Left ventricle myocardium superior (tissue), 1 donor: ENCODE results near the gene KCNK16. TPM values are rescaled to one million over a fixed set of nuclear protein-coding genes. Genes with fewer than 3 reads are reported as not detected.

Experiments used
- ATAC-seq: fragments of 200-7000 bp; cut with Tn5 transposase; one replicate; pipeline ENCODE4 v1.9.1; 2020; ENCODE audit warnings: mild to moderate bottlenecking, moderate library complexity
- DNase-seq: peaks from one replicate; pipeline ENCODE4 v3.0.0-alpha.2; 2020
- intact Hi-C: fragments of 100-400 bp; cut with micrococcal nuclease; formaldehyde crosslinking; loops from one replicate; pipeline ENCODE4 v1.11.0; 2022
- long read RNA-seq: library from polyadenylated mRNA; unstranded; transcript quantifications from one replicate; pipeline ENCODE4 v2.0.0, GENCODE V29; 2021
- total RNA-seq: library from RNA; stranded (reverse); fragmentation: NEBNext Ultra II Directional; extraction: Animal tissue kit (Norgen Biotek cat#: 25700); gene quantifications from one replicate; pipeline ENCODE4 v1.2.1, GENCODE V29; 2021
- donor health status: DM: no; HTN: yes; CAD: no; lungs with severe emphysema.

The KCNK16 gene
- not detected for total RNA-seq
- long read RNA-seq, result 0 reads

DNA sequence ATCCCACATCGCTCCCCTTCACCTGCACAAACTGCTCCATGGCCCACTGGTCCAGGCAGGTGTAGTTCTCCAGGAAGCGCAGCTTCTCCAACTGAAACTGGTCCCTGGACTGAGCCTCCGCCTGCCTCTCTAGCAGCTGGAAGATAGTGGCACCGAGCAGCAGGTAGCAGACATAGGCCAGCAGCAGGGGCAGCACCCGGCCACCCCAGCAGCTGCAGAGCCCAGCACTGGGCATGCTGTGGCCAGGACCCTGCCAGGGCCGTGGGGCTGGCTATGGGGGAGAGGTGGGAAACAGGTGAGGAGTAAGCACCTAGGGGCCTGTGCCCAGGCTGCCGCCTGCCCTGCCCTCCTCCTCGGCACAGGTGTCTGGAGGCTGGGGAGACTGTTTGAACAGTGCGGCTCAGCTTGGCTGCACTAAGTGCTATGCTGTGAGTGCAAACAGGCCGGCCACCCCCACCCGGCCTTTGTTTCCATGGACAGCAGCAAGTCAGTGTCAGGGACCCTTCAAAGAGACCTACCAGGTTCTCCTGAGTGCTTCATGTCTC, at the start of gene KCNK16:
Gene KCNK16 (minus strand): TSS at position 397 of the 545 bp plus-strand sequence. CDS start 162 bp downstream, at position 235.
- no peak for ATAC-seq
- intact Hi-C loops, result no loop called here
- DNase-seq, result no peak

DNA sequence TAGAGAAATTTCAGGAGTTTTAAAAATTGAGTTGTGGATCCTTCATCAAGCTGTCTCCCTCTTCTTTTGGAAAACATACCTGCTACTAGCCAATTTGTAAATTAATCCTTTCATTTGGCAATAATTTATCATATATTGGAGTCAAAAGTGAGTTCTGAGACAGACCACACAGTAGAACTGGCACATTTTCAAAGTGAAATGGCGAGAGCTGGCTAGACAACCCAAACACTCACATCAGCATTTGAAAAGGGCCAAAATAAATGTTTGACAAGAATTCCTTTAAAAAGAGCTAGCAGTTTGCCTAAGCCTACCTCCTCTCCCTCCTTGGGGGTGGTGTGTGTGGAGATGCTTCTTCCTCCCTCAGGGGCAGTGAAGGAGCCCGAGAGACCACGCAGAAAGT, 47.9 kb upstream of the KCNK16 start:
- intact Hi-C loops, result no loop called here

DNA sequence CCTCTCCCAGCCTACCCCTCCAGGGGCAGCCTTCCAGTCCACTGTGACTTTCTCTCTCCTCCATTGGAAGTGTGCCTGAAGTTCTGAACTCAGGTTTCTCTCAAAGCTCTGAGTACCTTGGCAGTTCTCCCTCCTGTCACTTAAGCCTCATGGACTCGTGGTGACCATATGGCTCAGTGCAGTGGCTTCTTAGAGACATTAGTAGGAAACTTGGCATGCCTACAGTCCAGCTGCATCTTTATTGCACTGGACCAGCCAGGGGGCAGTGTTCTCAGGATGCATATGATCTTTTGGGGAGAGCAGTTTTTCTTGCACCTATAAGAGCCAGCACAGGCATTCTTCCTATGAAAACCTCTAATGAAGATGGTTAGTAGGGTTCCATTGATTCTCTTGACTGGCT, 47.5 kb upstream of the KCNK16 start:
- peak; percentile 31 for ATAC-seq
- intact Hi-C loops, result no loop called here
- DNase-seq, result no peak

More for the DNA sequence above, 47.9 kb upstream of the KCNK16 start:
- ATAC-seq (no peak), DNase-seq (no peak)

DNA sequence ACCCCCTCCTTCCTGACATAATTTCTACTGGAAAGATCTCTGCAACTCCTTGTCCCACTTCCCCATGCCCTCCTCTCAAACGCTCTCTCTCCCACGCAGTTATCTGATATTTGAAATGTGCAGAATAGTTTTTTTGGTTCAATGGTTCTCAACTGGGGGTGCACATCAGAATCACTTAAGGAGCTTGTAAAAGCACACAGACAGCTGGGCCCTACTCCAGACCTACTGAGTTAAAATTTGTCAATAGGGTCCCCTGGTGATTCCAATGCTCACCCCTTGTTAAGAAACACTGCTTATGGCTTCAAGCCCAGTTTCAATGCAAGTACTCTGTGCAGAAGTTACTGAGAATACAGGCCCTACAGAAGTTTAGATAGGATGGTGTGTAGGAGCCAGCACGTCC, 45.2 kb upstream of the KCNK16 start:
- no peak for ATAC-seq
- no peak for DNase-seq
- intact Hi-C loops, result no loop called here

DNA sequence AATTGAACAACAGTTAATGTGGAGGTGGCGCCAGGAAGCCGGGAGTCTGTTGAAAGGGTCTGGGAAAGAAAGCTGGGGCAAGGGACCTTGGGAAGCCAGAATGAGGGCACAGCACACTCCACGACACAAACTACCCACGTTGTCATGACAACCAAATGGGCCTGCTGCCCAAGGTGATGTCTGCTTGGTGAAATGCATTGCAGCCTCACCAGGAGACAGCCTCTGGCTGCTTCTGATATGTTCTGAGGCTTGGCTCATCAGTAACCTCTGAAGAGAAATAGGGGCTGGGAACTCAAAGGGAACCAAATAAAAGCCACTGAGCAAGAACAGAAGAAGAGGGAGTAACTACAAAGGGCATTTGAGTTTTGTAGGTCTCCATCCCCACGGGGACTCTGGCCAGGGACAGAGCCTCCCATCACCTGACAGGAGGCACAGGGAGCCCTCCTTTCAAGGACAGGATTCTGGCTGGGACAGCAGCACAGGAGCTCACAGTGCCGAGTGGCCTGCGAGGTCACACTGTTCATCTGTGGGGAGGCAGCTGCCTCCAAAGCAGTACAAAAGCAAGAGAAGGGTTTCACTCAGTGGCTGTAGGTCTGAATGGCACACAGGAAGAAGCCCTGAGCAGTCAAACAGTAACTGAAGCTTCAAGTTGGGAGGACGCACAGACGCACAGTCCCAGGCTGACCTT, 44.6 kb upstream of the KCNK16 start:
- DNase-seq, result no peak
- intact Hi-C loops, result no loop called here
- no peak for ATAC-seq

DNA sequence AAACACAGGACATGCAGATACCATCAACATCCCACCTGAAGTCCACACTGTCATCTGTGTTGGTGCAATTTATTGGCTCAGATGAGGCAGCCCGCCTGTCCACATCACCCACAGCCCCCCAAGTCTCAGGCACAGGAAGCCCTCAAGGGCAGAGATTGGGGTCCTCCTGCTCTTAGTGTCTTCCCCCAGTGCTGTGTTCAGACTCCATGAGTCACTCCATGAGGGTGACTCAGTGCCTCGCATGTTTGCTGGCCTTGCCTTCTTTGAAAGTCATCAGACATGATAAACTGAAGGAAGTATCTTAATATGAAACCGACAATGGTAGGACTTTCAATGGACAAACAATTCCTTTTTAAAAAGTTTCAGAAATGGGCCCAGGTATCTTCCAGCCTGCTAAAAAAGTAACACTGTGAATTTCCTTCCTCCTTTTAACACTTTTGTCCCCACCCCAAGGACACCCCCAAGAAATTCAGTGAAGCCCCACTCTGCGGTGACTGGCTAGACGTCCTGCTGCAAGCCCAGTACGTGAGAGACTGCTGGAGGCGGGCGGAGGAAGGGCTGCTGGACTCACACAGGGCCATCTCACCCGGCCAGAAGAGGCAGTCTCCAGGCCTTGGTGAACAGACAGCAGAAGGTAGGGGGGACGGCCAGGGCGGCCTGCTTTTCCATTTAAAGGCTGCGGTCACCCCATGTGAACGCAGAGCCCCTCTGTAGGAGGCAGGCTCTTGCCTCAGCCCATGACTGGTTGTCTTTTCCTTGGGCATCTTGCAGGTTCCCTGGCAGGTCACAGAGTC, 43.0 kb upstream of the KCNK16 start:
- ATAC-seq, result no peak
- intact Hi-C loops, result no loop called here
- no peak for DNase-seq

DNA sequence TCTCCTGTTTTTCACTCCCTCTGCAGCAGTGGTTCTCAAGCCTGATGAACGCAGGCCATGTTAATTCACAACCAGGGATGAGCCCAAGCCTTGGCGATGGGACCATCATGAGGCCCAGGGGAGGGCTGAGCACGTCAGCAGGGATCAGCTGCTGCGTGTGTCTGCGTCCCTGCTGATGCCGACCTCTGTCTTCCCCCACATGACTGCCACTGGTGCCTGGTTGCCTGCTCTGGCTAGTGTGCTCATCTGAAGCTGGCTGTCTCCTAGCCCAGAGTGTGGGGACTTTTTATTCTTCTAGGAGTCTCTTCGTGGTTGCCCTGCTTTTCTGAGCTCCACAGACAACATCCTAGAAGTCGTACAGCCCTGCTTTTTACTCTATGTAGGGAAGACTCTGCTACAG, 40.8 kb upstream of the KCNK16 start:
- DNase-seq, result no peak
- intact Hi-C loops, result no loop called here
- no peak for ATAC-seq

DNA sequence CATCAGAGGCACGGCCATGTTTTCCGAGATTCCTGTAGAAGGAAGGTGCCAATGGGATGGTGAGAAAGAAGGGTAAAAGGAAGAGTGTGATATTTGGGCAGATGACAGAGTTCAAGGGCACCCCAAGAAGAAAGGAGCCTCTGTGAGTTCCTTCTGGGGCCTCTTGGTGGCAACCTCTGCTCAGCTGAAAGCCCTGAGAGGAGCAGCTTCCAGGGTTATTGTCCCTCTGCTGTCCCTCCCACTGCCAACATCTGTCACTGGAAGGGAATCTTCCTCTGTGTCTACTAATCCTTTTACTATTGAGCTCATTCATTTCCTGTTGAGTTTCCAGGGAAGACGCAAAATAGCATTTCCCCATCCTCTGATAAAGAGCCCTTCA, 40.0 kb upstream of the KCNK16 start:
- intact Hi-C loops, result no loop called here
- DNase-seq (no peak), ATAC-seq (no peak)

DNA sequence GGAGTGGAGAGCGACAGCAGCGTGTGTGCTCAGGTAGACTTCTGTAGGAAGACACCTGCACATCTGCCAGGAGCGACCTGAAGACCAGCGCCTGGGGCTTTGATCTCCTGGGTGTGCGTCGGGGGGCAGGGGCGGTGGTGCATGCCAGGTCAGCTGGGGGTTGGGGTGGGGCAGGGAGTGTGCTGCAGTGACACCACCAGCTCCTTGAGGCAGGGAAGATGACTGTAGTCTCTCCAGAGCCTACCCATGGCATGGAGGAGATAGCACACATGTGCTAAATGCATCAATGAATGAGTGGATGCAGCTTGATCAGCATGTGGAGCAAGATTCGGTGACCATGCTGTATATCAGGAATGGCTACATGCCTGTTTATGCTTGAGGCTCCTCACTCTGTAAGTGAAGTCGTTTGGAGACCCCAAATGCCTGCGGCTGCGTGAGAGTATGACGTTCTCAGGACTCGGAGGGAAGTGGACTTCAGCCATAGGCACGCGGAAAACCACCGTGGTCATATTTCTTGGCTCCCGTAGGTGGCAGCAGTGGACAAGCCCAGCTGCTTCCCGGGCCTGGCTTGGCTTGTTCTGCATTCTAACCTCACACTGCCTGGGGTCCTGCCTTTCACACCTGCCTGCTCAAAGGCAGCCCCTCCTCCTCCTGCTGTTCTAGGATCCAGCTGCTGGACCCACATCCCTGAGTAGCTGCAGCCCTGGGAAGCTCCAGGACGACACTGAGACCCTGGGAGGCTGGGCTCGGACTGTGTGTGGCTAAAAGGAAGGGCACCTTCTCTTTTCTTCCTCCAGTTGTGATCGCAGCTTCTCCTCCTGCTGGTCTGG, 39.4 kb upstream of the KCNK16 start:
- peak; percentile 82 for ATAC-seq
- DNase-seq, result peak; percentile 63
- intact Hi-C loops, result no loop called here

DNA sequence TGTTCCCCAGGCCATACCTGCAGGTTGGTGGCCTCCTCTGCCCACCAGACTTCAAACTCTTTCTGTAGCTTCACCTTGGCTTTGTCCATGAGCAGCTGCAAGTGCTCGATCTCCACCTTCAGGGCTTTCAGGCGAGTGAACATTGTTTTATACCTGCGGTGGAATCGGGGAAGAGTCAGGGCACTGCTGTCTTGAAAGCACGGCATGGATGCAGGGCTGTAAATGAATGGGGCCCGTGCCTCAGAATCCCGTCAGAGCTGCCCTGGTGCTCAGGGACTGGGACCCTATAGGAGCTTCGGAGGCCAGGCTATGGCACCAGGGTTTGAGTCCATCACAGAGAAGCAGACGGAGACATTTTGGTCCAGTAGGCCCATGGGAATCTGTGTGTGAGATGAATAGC, 37.9 kb upstream of the KCNK16 start:
- DNase-seq (no peak), ATAC-seq (no peak)
- intact Hi-C loops, result no loop called here

DNA sequence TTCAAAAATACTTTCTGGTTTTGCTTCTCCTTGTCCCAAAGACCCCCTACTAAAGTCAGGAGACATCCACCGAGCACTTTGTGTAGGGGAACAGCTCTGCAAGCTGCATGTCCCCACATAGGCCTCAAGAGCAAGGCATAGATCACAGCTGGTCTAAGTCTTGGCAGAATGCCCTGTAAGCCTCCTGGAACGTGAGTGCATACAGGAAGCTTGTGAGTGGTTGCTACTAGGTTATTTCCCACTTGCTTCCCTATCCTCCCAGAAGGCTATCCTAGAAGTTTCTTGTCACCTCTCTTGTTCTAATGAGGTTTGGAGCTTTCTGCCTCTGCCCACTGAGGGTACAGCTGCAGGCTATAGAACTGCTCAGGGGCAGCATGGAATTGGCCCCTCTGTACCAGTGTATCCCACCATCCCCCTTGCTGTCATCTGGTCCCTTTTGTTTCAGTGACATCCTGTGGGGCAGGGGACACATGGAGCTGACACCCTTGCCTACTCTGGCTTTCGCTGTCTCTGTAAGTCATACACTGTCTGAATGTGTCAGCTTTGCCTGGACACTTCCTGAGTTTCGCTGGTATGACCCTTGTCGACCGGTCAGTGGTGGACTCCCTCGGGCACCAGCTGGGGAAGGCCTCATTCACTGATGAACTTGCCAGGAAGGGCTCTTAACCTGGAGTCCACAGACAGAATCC, 35.6 kb upstream of the KCNK16 start:
- intact Hi-C loops, result no loop called here
- no peak for DNase-seq
- ATAC-seq, result peak; percentile 76

DNA sequence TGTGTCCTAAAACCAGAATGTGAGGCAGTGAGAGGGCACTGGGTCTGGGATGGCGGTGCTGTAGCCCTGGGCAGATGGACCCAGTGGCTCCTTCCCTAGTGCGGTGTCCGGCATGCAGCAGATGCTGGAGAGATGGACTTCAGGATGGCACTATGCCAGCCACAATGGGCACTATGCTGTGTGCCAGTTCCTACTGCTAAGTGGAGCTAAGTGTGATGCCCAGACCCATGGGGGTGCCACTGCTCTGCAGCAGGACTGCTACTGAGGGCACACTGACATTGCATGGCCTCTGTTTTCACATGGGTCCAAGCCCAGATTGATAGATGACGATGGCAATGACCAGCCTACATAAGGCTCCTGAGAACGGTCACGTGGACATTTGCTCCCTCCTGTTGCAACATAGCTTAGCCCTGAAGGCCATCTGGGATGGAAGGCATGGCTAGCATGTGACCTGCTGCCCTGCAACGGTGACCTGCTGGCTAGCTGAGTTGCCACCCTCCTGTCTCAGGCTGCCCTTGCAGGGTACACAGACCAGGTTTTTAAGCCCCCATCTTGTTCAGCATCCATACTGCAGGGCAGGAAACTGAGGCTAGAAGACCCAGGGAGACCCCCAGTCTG, 31.3 kb upstream of the KCNK16 start:
- DNase-seq, result no peak
- peak; percentile 32 for ATAC-seq
- intact Hi-C loops, result no loop called here

DNA sequence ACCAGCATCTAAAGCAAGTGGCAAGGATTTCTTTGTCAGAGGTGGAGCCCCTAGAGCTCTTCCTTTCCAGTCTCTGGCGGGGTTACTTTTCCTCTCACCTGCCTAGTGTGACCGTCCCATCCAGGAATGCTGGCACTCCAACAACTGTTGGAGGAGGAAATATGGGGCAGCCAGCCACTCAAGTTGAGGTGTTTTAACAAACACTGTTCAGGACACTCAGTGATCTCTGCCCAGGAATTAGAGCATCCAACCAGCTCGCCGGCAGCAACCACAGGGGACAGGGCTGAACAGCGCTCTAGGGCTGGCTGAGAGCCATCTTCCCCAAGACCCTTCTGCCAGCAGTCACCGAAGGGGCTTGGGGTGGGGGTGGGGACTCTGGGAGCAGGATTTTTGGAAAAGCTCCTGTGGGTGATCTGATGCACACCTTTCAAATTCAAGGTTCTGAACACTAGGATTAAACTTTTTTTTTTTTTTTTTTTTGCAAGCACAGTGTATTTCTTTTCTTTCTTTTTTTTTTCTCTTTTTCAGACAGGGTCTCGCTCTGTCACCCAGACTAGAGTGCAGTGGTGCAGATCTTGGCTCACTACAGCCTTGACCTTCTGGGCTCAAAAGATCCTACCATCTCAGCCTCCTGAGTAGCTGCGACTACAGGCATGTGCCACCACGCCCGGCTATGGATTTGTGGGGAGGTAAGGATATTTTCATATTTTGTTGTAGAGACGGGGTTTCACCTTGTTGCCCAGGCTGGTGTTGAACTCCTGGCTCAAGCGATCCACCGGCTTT, 28.4 kb upstream of the KCNK16 start:
- intact Hi-C loops, result no loop called here
- DNase-seq, result no peak
- no peak for ATAC-seq

DNA sequence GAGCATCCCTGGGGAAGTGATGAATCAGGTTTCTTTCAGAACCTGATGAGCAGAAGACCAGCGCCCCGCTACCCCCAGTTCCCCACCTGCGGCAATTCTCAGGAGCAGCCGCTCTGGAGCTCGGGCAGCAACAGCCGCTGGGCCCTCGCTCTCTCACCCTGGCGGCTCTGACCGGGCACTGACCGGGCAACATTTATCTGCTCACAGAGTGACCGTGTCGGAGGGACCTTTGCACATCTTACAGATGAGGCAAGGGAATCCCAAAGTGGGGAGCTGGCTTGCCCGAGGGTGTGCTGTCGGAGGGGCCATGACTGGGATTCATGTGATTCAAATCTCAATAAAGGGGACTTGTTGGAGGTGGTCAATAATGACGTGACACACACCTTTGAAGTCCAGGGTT, 26.2 kb upstream of the KCNK16 start:
- DNase-seq (no peak), ATAC-seq (no peak)
- intact Hi-C loops, result no loop called here

DNA sequence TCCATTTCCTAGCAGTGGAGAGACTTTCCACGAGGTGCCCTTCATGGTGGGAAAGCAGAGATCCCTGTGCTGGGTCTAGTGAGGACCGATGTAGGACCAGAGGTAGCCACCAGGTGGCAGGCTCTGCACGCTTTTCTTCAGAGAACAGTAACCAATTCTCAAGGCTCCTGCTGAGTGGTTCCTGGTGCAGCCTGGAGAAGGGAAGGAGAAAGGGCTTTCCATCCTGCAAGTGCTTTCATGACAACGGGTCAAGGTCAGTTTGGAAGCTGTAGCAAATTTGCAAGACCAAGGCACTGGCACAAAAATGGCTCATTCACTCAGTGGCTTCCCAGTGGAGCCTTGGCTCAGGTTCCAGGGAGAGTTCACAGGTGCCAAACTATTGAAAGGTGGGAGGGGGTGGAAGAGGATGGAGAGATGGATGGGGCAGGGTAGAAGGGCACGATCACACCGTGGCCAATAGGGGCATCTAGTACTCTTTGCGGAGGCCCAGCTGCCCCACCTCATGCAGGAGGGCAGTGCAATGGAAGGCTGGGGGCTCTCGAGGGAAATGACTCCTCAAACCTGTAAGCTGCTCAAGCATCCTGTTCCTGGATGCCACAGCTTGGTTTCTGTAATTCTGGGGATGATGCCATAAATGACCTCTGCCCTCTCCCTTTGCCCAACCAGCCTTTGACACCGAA, 25.5 kb upstream of the KCNK16 start:
- DNase-seq (peak; percentile 77), ATAC-seq (peak; percentile 75)
- intact Hi-C loops, result no loop called here

DNA sequence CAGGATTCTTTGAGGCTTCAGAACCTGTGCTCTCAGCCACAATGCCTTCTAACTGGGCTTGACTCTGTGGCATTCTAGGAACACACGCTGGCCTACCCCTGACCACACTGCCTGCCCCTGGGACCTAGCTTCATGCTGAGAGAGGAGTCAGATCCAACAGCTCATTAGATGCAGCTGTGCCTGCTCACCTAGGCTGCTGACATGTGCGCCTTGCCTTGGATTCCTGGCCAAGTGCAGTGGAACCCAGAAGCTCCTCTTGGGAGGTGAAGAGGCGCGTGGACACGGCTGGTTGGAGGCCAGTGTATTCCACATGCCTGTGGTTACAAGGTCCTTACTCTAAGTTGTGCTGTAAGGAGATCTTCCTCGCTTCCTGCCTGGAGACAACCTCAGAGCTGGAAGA, 24.7 kb upstream of the KCNK16 start:
- intact Hi-C loops, result no loop called here
- no peak for DNase-seq
- ATAC-seq, result no peak

DNA sequence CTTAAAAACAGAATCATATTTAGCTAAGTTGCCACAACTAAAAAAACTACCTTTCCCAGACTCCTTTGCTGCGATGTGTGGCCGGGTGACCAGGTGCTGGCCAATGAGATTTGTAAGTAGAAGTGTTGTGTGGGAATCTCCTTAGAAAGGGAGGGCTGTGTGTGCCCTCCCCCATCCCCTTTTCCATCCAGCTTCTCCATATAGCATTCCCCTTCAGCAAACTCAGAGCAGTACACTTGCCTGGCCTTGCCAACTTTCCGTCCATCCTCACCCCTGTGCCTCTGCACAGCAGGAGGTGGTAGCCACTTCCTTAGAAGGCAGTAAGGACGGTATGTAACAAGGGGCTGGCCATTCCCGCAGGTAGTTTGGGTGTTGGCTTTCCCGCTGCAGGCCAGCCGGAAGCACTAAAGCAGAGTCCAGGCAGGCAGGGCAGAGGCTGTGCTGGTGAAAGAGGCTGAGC, 22.3 kb upstream of the KCNK16 start:
- no peak for DNase-seq
- ATAC-seq, result no peak
- intact Hi-C loops, result no loop called here
